SJSA1 (cell line): ENCODE results near the gene THBS2. TPM values are rescaled to one million over a fixed set of nuclear protein-coding genes. Genes with fewer than 3 reads are reported as not detected.
A peak's percentile ranks its signal among the peaks of the same experiment; 100 is the strongest.
"Not testable (repeated sequence)": the region's sequence is repeated elsewhere in the genome, so short reads cannot be mapped to it uniquely, and the experiment has no call there.

Experiments
- DNase-seq, 2 experiments: peaks; one replicate each; pipeline ENCODE4 v3.0.0-alpha.2; 2015 to 2020; ENCODE audit warnings: low spot score in 2 of 2, low read depth in 1 of 2
- H3K27ac ChIP-seq: fragments of 250-450 bp; sonication (Bioruptor Pico); 2 replicates; pipeline ENCODE4 v1.5.1; 2020; ENCODE audit warnings: mild to moderate bottlenecking, moderate library complexity
- H3K27me3 ChIP-seq: fragments of 250-450 bp; sonication (Bioruptor Pico); replicated peaks from 2 replicates; pipeline ENCODE4 v1.5.1; 2020; ENCODE audit warnings: mild to moderate bottlenecking, moderate library complexity
- H3K36me3 ChIP-seq: fragments of 250-450 bp; sonication (Bioruptor Pico); 2 replicates; pipeline ENCODE4 v1.5.1; 2020; ENCODE audit warnings: mild to moderate bottlenecking
- H3K4me1 ChIP-seq: fragments of 250-450 bp; sonication (Bioruptor Pico); replicated peaks from 2 replicates; pipeline ENCODE4 v1.6.1; 2021; ENCODE audit warnings: mild to moderate bottlenecking
- H3K4me3 ChIP-seq: fragments of 250-450 bp; sonication (Bioruptor Pico); 2 replicates; pipeline ENCODE4 v1.5.1; 2020; ENCODE audit warnings: mild to moderate bottlenecking
- H3K9me3 ChIP-seq: fragments of 250-450 bp; sonication (Bioruptor Pico); replicated peaks from 2 replicates; pipeline ENCODE4 v1.5.1; 2020; ENCODE audit warnings: mild to moderate bottlenecking
- total RNA-seq: library from RNA; depleted of rRNA; stranded (reverse); fragments of >200 nt; shearing (Covaris generic); gene quantifications from 2 replicates; pipeline ENCODE4 v1.2.3, GENCODE V29; 2014

Gene THBS2
- total RNA-seq, 1 experiment from 2014 or later, result not detected

GRCh38 chr6:169266746-169267591 lies 13.3 kb upstream of the THBS2 start:
- no peaks in the 10 kb centered on the region for H3K9me3 ChIP-seq
- no peaks in the 10 kb centered on the region for H3K27me3 ChIP-seq
- no peak overlapping the region for H3K27ac ChIP-seq
- H3K4me1 ChIP-seq, result peaks cover 8% of the 10 kb centered on the region
- no peaks in the 10 kb centered on the region for H3K36me3 ChIP-seq
- H3K4me3 ChIP-seq, result no peak overlapping the region
- DNase-seq, result peak in 1 of 2 experiments; percentile 6

- Histone ChIP-seq H3K27me3 (no peaks in the 10 kb centered on the region), H3K27ac (no peak overlapping the region), H3K4me3 (no peak overlapping the region), H3K36me3 (no peaks in the 10 kb centered on the region), H3K4me1 (peaks cover 8% of the 10 kb centered on the region), H3K9me3 (no peaks in the 10 kb centered on the region)
- no peak for DNase-seq
These were observed 12.6 kb upstream of the THBS2 start for GRCh38 chr6:169266261-169266660.

- no peak for DNase-seq
- H3K4me1 ChIP-seq, result peaks cover 8% of the 10 kb centered on the region
These were observed 12.0 kb upstream of the THBS2 start for GRCh38 chr6:169265486-169266131.

GRCh38 chr6:169263836-169264608 lies 10.4 kb upstream of the THBS2 start:
- Histone ChIP-seq H3K4me1 (peaks cover 8% of the 10 kb centered on the region), H3K27ac (no peak overlapping the region)

More at GRCh38 chr6:169265486-169266131, 12.0 kb upstream of the THBS2 start:
- Histone ChIP-seq H3K36me3 (no peaks in the 10 kb centered on the region), H3K27ac (no peak overlapping the region), H3K4me3 (no peak overlapping the region), H3K9me3 (no peaks in the 10 kb centered on the region), H3K27me3 (no peaks in the 10 kb centered on the region)

GRCh38 chr6:169263374-169263773 lies 9.7 kb upstream of the THBS2 start:
- DNase-seq, result no peak
- H3K4me1 ChIP-seq, result peaks cover 8% of the 10 kb centered on the region
- no peaks in the 10 kb centered on the region for H3K9me3 ChIP-seq
- no peaks in the 10 kb centered on the region for H3K36me3 ChIP-seq
- H3K27me3 ChIP-seq, result no peaks in the 10 kb centered on the region
- H3K4me3 ChIP-seq, result no peak overlapping the region
- H3K27ac ChIP-seq, result no peak overlapping the region

More at GRCh38 chr6:169263836-169264608, 10.4 kb upstream of the THBS2 start:
- no peaks in the 10 kb centered on the region for H3K9me3 ChIP-seq
- no peak overlapping the region for H3K4me3 ChIP-seq
- DNase-seq, result no peak
- no peaks in the 10 kb centered on the region for H3K27me3 ChIP-seq
- H3K36me3 ChIP-seq, result no peaks in the 10 kb centered on the region

GRCh38 chr6:169262602-169263001 lies 9.0 kb upstream of the THBS2 start:
- not testable (repeated sequence) for H3K27me3 ChIP-seq, H3K36me3 ChIP-seq, DNase-seq, H3K4me1 ChIP-seq, H3K9me3 ChIP-seq, H3K27ac ChIP-seq, H3K4me3 ChIP-seq

GRCh38 chr6:169256518-169256917 lies 2.9 kb upstream of the THBS2 start:
- Histone ChIP-seq H3K27ac (no peak overlapping the region), H3K27me3 (0 out of 2 replicates have a peak, but pooled peaks cover 3% of the 10 kb centered on the region), H3K9me3 (no peaks in the 10 kb centered on the region), H3K4me1 (no peaks in the 10 kb centered on the region), H3K36me3 (no peaks in the 10 kb centered on the region), H3K4me3 (no peak overlapping the region)
- DNase-seq, result no peak

- Histone ChIP-seq H3K4me1 (no peaks in the 10 kb centered on the region), H3K4me3 (no peak overlapping the region)
These were observed 2.4 kb upstream of the THBS2 start for GRCh38 chr6:169256061-169256460.

GRCh38 chr6:169255643-169256042 lies 2.0 kb upstream of the THBS2 start:
- DNase-seq, result no peak
- 0 out of 2 replicates have a peak, but pooled peaks cover 3% of the 10 kb centered on the region for H3K27me3 ChIP-seq
- no peaks in the 10 kb centered on the region for H3K36me3 ChIP-seq
- no peak overlapping the region for H3K4me3 ChIP-seq
- H3K4me1 ChIP-seq, result no peaks in the 10 kb centered on the region
- no peak overlapping the region for H3K27ac ChIP-seq
- no peaks in the 10 kb centered on the region for H3K9me3 ChIP-seq

More at GRCh38 chr6:169256061-169256460, 2.4 kb upstream of the THBS2 start:
- no peak overlapping the region for H3K27ac ChIP-seq
- H3K27me3 ChIP-seq, result 0 out of 2 replicates have a peak, but pooled peaks cover 3% of the 10 kb centered on the region
- H3K9me3 ChIP-seq, result no peaks in the 10 kb centered on the region
- H3K36me3 ChIP-seq, result no peaks in the 10 kb centered on the region
- DNase-seq, result no peak

- no peak overlapping the region for H3K27ac ChIP-seq
- no peaks in the 10 kb centered on the region for H3K36me3 ChIP-seq
- no peak overlapping the region for H3K4me3 ChIP-seq
- H3K9me3 ChIP-seq, result no peaks in the 10 kb centered on the region
- H3K4me1 ChIP-seq, result no peaks in the 10 kb centered on the region
- DNase-seq, result no peak
- H3K27me3 ChIP-seq, result 0 out of 2 replicates have a peak, but pooled peaks cover 3% of the 10 kb centered on the region
These were observed 1.0 kb upstream of the THBS2 start for GRCh38 chr6:169254456-169255316.

GRCh38 chr6:169252505-169253189 lies 999 bp downstream of the THBS2 start:
- Histone ChIP-seq H3K4me1 (no peaks in the 10 kb centered on the region), H3K4me3 (no peak overlapping the region), H3K27me3 (0 out of 2 replicates have a peak, but pooled peaks cover 3% of the 10 kb centered on the region), H3K36me3 (no peaks in the 10 kb centered on the region), H3K27ac (no peak overlapping the region), H3K9me3 (0 out of 2 replicates have a peak, but pooled peaks cover 3% of the 10 kb centered on the region)
- no peak for DNase-seq

- H3K4me3 ChIP-seq, result no peak overlapping the region
- H3K36me3 ChIP-seq, result no peaks in the 10 kb centered on the region
- no peaks in the 10 kb centered on the region for H3K4me1 ChIP-seq
- no peak overlapping the region for H3K27ac ChIP-seq
- DNase-seq, result peak in 1 of 2 experiments; percentile 16
- H3K9me3 ChIP-seq, result 0 out of 2 replicates have a peak, but pooled peaks cover 3% of the 10 kb centered on the region
- H3K27me3 ChIP-seq, result 0 out of 2 replicates have a peak, but pooled peaks cover 3% of the 10 kb centered on the region
These were observed 1.7 kb downstream of the THBS2 start for GRCh38 chr6:169251822-169252504.
